Mesothelial cell of epicardium (in vitro differentiated cells): Measurements from ENCODE around the gene GALR2. TPM values are rescaled to one million over a fixed set of nuclear protein-coding genes. Genes with fewer than 3 reads are reported as not detected.
"Not testable (repeated sequence)": the region's sequence is repeated elsewhere in the genome, so short reads cannot be mapped to it uniquely, and the experiment has no call there.

Experiments
- DNase-seq, 2 experiments: peaks; one replicate each; pipeline ENCODE4 v3.0.0; 2021; ENCODE audit warnings: low spot score in 2 of 2; ENCODE audit not compliant: unreplicated experiment in 2 of 2
- H3K27ac Mint-ChIP-seq: 2 replicates; pipeline ENCODE4 v1.8.0; 2021; ENCODE audit warnings: mixed read lengths
- H3K27me3 Mint-ChIP-seq: 2 replicates; pipeline ENCODE4 v1.8.0; 2021; ENCODE audit warnings: low read depth, mixed read lengths
- H3K36me3 Mint-ChIP-seq: 2 replicates; pipeline ENCODE4 v1.8.0; 2021; ENCODE audit warnings: mixed read lengths
- H3K4me1 Mint-ChIP-seq: 2 replicates; pipeline ENCODE4 v1.8.0; 2021; ENCODE audit warnings: mixed read lengths
- H3K4me3 Mint-ChIP-seq: 2 replicates; pipeline ENCODE4 v1.8.0; 2021; ENCODE audit warnings: mild to moderate bottlenecking, moderate library complexity, mixed read lengths
- H3K9me3 Mint-ChIP-seq: 2 replicates; pipeline ENCODE4 v1.8.0; 2021; ENCODE audit warnings: mixed read lengths
- total RNA-seq: library from RNA; stranded (reverse); gene quantifications from 3 replicates; pipeline ENCODE4 v1.2.1, GENCODE V29; 2021
- TF ChIP-seq, protein P1 (sequence below): fragments of 200-600 bp; sonication (generic); IDR thresholded peaks from one replicate; pipeline ENCODE4 v1.5.0; 2021; ENCODE audit warnings: antibody characterized with exemption; ENCODE audit not compliant: unreplicated experiment

The GALR2 gene
- total RNA-seq, 1 donor from 2014 or later, result not detected

DNA sequence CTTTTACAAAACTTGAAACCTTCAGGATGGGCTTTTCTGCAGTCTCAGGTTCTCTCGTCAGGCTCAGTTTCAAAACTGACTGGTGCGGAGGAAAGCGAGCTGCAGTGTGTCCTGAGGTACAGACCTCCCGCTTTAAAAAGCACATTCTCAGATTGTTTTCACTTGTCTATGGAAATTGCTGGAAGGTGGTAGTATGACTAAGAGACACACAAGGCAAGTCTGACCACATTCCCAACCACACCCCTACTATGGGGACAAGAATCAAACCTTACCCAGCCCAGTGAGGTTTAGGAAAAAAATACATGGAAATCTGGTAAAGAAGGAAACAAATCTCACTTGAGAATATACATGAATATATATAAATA lies 20.5 kb upstream of the GALR2 start:
- Mint-ChIP-seq H3K4me3 (no peak overlapping the region), H3K36me3 (peaks cover 42% of the 10 kb centered on the region), H3K9me3 (no peaks in the 10 kb centered on the region), H3K27ac (peak overlapping the region; percentile 69), H3K27me3 (no peaks in the 10 kb centered on the region), H3K4me1 (peaks cover 10% of the 10 kb centered on the region)
- DNase-seq, result no peak
- TF ChIP-seq, protein P1, sequence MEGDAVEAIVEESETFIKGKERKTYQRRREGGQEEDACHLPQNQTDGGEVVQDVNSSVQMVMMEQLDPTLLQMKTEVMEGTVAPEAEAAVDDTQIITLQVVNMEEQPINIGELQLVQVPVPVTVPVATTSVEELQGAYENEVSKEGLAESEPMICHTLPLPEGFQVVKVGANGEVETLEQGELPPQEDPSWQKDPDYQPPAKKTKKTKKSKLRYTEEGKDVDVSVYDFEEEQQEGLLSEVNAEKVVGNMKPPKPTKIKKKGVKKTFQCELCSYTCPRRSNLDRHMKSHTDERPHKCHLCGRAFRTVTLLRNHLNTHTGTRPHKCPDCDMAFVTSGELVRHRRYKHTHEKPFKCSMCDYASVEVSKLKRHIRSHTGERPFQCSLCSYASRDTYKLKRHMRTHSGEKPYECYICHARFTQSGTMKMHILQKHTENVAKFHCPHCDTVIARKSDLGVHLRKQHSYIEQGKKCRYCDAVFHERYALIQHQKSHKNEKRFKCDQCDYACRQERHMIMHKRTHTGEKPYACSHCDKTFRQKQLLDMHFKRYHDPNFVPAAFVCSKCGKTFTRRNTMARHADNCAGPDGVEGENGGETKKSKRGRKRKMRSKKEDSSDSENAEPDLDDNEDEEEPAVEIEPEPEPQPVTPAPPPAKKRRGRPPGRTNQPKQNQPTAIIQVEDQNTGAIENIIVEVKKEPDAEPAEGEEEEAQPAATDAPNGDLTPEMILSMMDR, result no peak

DNA sequence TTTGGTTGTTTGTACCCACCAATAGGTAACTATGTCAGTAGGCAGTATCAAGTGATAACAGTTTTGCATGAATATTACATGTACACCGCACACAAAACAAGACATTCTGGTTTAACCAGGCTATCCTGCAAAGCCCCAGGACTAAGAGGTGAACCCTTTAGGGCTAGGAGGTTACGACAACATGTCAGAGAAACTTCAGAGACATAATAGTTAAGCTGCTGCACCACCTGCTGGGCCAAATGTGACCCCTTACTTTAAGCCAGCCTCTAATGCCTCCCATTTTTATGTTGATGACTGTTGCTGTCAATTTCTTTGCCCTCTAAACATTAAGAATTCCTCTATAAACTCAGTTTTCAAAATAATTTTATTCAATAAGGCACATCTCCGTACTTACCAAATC lies 17.7 kb upstream of the GALR2 start:
- Mint-ChIP-seq H3K9me3 (no peaks in the 10 kb centered on the region), H3K36me3 (peaks cover 44% of the 10 kb centered on the region), H3K27me3 (no peaks in the 10 kb centered on the region), H3K4me1 (peaks cover 7% of the 10 kb centered on the region), H3K4me3 (no peak overlapping the region), H3K27ac (no peak overlapping the region)
- DNase-seq, result no peak
- TF ChIP-seq, protein P1, result no peak

DNA sequence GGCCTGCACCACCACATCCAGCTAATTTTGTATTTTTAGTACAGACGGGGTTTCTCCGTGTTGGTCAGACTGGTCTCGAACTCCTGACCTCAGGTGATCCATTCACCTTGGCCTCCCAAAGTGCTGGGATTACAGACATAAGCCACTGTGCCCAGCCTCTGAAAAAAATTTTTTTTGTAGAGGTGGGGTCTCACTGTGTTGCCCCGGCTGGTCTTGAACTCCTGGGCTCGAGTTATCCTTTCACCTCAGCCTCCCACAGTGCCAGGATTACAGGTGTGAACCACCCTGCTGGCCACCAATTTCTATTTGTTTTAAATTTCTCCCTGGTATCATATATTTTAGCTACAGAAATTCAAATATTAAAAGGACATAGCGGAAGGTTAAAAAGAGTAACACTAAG lies 16.3 kb upstream of the GALR2 start:
- DNase-seq, H3K4me3 Mint-ChIP-seq, H3K27ac Mint-ChIP-seq, H3K27me3 Mint-ChIP-seq, H3K4me1 Mint-ChIP-seq, H3K9me3 Mint-ChIP-seq: not testable (repeated sequence)
- peaks cover 49% of the 10 kb centered on the region for H3K36me3 Mint-ChIP-seq

DNA sequence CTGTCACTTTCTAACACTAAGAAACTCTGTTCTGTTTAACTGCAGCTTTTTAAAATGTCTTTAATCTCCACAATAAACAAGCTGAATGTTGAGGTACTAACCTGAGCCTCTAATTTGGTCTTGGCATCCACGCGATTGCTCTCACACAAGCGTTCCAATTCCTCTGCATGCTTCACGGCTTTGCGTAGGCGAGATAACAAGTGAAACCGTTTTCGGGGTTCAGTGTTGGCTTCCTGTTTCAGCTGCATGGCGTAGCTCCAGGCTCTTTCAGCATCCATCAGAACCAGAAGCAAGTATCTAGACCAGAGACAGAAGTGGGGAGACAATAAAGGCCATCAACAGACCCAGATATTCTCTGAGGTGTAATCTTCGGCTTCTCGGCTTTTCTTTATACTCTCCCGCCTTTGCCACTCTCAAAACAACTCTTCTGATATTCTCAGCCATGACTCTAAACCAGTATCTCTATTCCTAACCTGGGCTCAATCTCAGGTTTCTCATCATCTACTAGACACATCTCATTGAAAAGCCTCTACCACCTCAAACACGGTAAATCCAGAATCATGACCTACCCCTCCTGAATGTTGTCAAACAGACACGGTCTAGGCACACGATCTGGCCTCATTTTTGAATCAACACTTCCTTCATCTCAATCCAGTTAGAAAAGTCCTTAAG lies 10.6 kb upstream of the GALR2 start:
- TF ChIP-seq, protein P1, result no peak
- Mint-ChIP-seq H3K9me3 (no peaks in the 10 kb centered on the region), H3K27ac (no peak overlapping the region), H3K27me3 (no peaks in the 10 kb centered on the region), H3K36me3 (peaks cover 52% of the 10 kb centered on the region), H3K4me1 (no peaks in the 10 kb centered on the region), H3K4me3 (no peak overlapping the region)
- DNase-seq, result no peak

DNA sequence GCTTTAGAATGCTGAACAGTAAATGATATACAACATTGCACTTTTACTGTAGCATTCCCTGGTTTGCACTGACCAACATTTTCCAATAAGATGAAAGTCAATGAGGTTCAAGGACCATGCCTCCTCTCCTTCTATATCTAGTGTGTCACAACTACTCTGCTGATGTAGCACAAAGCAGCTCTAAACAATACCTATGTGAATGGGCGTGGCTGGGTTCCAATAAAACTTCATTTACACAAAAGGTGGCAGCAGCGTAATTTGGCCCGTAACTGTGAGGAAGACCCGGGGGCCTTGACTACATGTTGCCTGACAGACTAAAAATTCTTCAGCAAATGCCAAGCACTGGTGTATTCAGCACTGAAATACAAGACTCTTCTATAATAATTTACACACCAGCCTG lies 8.8 kb upstream of the GALR2 start:
- H3K9me3 Mint-ChIP-seq, result no peaks in the 10 kb centered on the region

DNA sequence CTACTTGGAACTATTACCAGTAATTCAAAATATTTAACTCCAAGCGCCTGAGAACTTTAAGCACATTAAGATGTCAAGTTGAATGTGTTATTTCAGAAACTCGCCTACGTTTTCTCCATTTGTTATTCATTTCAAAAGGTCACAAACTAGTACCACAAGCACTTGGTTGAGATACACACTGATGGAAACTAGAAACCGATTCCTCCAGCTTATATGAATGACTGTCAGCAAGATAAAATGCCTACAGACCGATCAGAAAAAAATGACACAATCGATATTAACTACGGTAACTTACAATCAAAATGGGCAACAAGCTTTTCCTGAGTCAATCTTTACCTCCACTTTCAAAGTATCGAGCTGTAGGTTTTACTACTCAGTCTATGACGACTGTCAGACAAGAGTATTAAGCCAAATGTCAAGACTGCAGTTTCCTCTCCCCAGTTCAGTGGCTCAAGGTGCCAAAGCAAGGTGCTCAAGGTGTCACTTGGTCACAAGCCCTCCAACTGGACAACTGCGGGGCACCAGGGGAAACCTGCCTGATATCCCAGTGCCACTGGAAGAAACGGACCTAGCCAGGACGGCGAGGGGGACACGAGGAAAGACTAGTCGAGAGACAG lies 2.9 kb upstream of the GALR2 start:
- peaks cover 7% of the 10 kb centered on the region for H3K36me3 Mint-ChIP-seq
- TF ChIP-seq, protein P1, result no peak
- peak overlapping the region; percentile 96 for H3K4me3 Mint-ChIP-seq
- peaks cover 29% of the 10 kb centered on the region for H3K4me1 Mint-ChIP-seq
- no peaks in the 10 kb centered on the region for H3K9me3 Mint-ChIP-seq
- no peak for DNase-seq
- peak overlapping the region; percentile 92 for H3K27ac Mint-ChIP-seq
- peaks cover 32% of the 10 kb centered on the region for H3K27me3 Mint-ChIP-seq

More for the DNA sequence above, 8.8 kb upstream of the GALR2 start:
- Mint-ChIP-seq H3K4me3 (no peak overlapping the region), H3K27me3 (no peaks in the 10 kb centered on the region), H3K4me1 (peaks cover 4% of the 10 kb centered on the region), H3K36me3 (peaks cover 43% of the 10 kb centered on the region), H3K27ac (no peak overlapping the region)
- TF ChIP-seq, protein P1, result no peak
- DNase-seq, result no peak
